Measurements from ENCODE around the gene TRIM31.
A peak's percentile ranks its signal among the peaks of the same experiment; 100 is the strongest.

GRCh38 chr6:30061092-30061857, 51.6 kb downstream of the TRIM31 start, which contains the start of gene POLR1H:
- no peak for TF ChIP-seq CTCF (IDR thresholded peaks at IDR 0.05)
- TF ChIP-seq POLR2A (IDR thresholded peaks at IDR 0.05): peak; percentile 89
- peak; percentile 94 to 98 (median 96) for TF ChIP-seq POLR2AphosphoS5 (IDR thresholded peaks at IDR 0.05)
- no peak for TF ChIP-seq EP300 (IDR thresholded peaks at IDR 0.05)

Data from sigmoid colon (tissue), 4 donors.